ENCODE data around the gene GALNT6. TPM values are rescaled to one million over a fixed set of nuclear protein-coding genes. Genes with fewer than 3 reads are reported as not detected.

Gene GALNT6
- total RNA-seq, 2 donors from 2014 or later: 24.7 to 27.1 TPM

GRCh38 chr12:51365276-51365675, 25.9 kb downstream of the GALNT6 start:
- intact Hi-C loops (cut with DNase I): no loop called here
- no peaks in the 10 kb centered on the region for H3K9me3 ChIP-seq

GRCh38 chr12:51364001-51364400, 27.2 kb downstream of the GALNT6 start:
- TF ChIP-seq CTCF (IDR thresholded peaks at IDR 0.05): no peak
- intact Hi-C loops (cut with DNase I): no loop called here
- H3K27ac ChIP-seq: no peak overlapping the region
- H3K4me1 ChIP-seq: no peaks in the 10 kb centered on the region
- H3K4me3 ChIP-seq: no peak overlapping the region
- no peaks in the 10 kb centered on the region for H3K9me3 ChIP-seq
- no peaks in the 10 kb centered on the region for H3K36me3 ChIP-seq
- no peak for DNase-seq
- H3K9ac ChIP-seq (ENCODE audit: low read depth in 2 of 2, low read length in 2 of 2): no peak overlapping the region
- no peaks in the 10 kb centered on the region for H3K27me3 ChIP-seq

More at GRCh38 chr12:51365276-51365675, 25.9 kb downstream of the GALNT6 start:
- H3K27ac ChIP-seq: no peak overlapping the region
- H3K4me3 ChIP-seq: no peak overlapping the region
- TF ChIP-seq CTCF (IDR thresholded peaks at IDR 0.05): no peak
- DNase-seq: no peak
- no peak overlapping the region for H3K9ac ChIP-seq (ENCODE audit: low read depth in 2 of 2, low read length in 2 of 2)
- no peaks in the 10 kb centered on the region for H3K36me3 ChIP-seq
- no peaks in the 10 kb centered on the region for H3K4me1 ChIP-seq
- no peaks in the 10 kb centered on the region for H3K27me3 ChIP-seq

- intact Hi-C loops (cut with DNase I): no loop called here
- Histone ChIP-seq H3K9me3 (no peaks in the 10 kb centered on the region), H3K9ac (ENCODE audit: low read depth in 2 of 2, low read length in 2 of 2) (no peak overlapping the region), H3K4me1 (no peaks in the 10 kb centered on the region), H3K27me3 (no peaks in the 10 kb centered on the region), H3K4me3 (no peak overlapping the region), H3K36me3 (no peaks in the 10 kb centered on the region), H3K27ac (no peak overlapping the region)
- no peak for TF ChIP-seq CTCF (IDR thresholded peaks at IDR 0.05)
- DNase-seq: no peak
Observed at GRCh38 chr12:51362747-51363342, 28.4 kb downstream of the GALNT6 start.

- Histone ChIP-seq H3K4me3 (no peak overlapping the region), H3K9me3 (no peaks in the 10 kb centered on the region), H3K9ac (ENCODE audit: low read depth in 2 of 2, low read length in 2 of 2) (no peak overlapping the region), H3K27ac (no peak overlapping the region), H3K4me1 (no peaks in the 10 kb centered on the region), H3K36me3 (no peaks in the 10 kb centered on the region), H3K27me3 (no peaks in the 10 kb centered on the region)
- DNase-seq: no peak
- intact Hi-C loops (cut with DNase I): no loop called here
- no peak for TF ChIP-seq CTCF (IDR thresholded peaks at IDR 0.05)
Observed at GRCh38 chr12:51362307-51362706, 28.9 kb downstream of the GALNT6 start.

- TF ChIP-seq CTCF (IDR thresholded peaks at IDR 0.05): no peak
- H3K4me3 ChIP-seq: no peak overlapping the region
- no peaks in the 10 kb centered on the region for H3K4me1 ChIP-seq
- intact Hi-C loops (cut with DNase I): no loop called here
- no peak overlapping the region for H3K27ac ChIP-seq
- no peak overlapping the region for H3K9ac ChIP-seq (ENCODE audit: low read depth in 2 of 2, low read length in 2 of 2)
- no peaks in the 10 kb centered on the region for H3K27me3 ChIP-seq
- H3K9me3 ChIP-seq: no peaks in the 10 kb centered on the region
- DNase-seq: no peak
- no peaks in the 10 kb centered on the region for H3K36me3 ChIP-seq
Observed at GRCh38 chr12:51361161-51362016, 29.8 kb downstream of the GALNT6 start.

Data from colonic mucosa (tissue), 4 donors.